ENCODE measurements around the gene TWNK.
"Not testable (repeated sequence)": the region's sequence is repeated elsewhere in the genome, so short reads cannot be mapped to it uniquely, and the experiment has no call there.

The TWNK gene

DNA sequence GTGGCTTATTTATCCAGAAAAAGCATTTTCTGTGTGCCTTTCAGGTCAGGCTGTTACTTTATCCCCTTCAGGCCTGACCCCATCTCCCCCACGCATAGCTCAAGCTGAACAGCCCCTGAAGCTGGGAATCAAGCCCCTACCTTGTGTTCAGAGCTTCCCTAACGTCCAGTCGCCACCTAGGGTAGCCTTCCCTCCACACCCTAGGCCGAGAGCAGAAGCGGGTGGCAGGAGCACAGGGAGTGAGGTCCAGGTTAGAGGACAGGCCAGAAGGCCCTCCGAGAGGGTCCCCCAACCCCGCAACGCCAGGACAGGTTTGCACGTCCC, 18.5 kb upstream of the TWNK start:
- Mint-ChIP-seq H3K27ac (peak overlapping the region; percentile 35), H3K4me1 (ENCODE audit: low read depth) (peaks cover 27% of the 10 kb centered on the region), H3K4me3 (peak overlapping the region; percentile 58)

DNA sequence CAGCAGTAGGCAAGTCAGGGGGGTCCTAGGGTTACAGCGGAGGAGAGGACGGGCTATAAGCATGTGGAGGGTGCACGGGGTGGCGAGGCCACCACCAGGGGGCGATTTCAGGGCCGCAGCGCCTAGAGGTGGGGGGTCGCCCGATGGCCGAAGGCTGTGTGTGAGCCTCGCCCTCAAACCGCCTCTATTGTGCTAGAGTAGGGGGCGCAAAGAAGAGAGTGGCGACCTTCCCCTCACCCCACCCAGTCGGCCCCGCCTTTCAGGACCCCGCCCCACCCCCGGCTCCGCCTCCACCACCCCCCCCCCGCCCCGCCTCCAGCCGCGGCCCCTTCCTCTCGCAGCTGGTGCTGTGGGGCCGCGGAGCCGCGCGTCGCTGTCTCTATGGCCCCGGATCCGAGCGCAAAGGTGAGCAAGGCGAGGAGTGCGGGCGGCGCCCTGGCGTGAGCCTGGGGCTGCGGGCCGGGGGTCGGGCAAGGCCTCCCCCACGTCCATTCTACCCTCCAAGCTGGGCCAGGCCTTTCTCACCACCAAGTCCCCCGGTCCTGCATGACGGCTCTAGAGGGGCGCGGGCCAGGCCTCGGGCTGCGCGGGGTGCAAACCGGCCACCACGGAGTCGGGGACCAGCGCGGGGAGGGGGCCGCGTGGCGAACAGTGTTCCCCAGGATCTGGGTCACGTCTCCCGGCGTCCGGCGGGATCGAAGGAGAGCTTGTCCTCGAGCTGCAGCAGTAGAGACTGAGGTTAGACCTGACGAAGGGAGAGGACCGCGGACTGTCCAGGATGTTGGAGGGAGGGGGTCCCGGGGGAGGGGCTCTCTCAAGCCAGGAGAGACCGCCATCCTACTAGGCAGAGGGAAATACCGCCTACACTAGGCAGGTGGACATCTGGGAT, 17.9 kb upstream of the TWNK start, which contains the start of gene SEMA4G:
TSS of gene SEMA4G (plus strand) at position 318 of the 889 bp plus-strand sequence. CDS start 3,409 bp downstream, outside the sequence.
- Mint-ChIP-seq H3K27ac (peak within 1 kb of the TSS; percentile 35), H3K4me1 (ENCODE audit: low read depth) (peaks cover 27% of the 10 kb centered on the region), H3K27me3 (peaks cover 23% of the 10 kb centered on the region), H3K36me3 (ENCODE audit: low read depth) (peaks cover 16% of the 10 kb centered on the region), H3K9me3 (no peaks in the 10 kb centered on the region), H3K4me3 (peak within 1 kb of the TSS; percentile 64)
- intact Hi-C loops (cut with micrococcal nuclease) = loop anchor here (10.0 kb wide), 1 partner anchor 45 kb away; no protein-coding TSS in a partner anchor

More for the DNA sequence above, 18.5 kb upstream of the TWNK start:
- intact Hi-C loops (cut with micrococcal nuclease) = loop anchor here (10.0 kb wide), 1 partner anchor 46 kb away; no protein-coding TSS in a partner anchor
- Mint-ChIP-seq H3K36me3 (ENCODE audit: low read depth) (peaks cover 22% of the 10 kb centered on the region), H3K9me3 (no peaks in the 10 kb centered on the region), H3K27me3 (peaks cover 23% of the 10 kb centered on the region)

DNA sequence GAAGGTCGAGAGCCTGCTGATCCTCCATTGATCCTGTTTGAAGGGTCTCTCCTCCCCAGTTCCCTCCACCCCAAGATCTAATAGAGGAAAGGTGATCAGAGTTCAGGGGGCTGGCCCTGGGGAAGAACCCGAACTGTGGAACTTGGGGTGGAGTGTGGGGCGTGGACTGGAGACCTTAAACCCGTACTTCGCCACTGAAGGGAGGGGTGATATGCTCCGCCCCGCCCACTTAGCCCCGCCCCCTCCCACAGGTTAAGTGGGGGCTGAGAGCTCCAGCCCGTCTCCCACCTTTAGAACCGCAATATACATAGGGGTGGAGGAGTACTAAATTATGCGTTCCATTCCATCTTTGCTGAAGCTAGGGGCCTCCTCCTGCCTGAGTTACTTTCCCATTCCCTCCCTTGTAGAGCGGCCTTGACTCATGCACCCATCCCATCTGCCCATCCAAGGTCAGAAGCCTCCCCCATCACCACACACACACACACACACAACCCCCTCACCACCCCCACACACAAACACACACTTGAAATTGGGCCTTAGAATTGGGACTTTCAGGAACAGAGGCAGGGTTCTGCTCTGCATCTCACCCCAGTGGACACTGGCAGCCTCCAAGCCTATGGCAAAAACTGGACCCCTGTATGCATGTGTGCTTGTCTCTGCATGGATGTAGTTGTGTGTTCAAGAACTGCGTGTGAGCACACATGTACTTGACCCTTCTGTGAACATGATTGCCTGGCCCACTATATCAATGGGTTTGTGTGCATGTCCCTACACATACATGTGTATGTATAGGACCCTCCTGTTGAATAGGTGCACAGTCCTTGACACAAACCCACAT, 17.0 kb upstream of the TWNK start:
- Mint-ChIP-seq H3K4me1 (ENCODE audit: low read depth) (peaks cover 27% of the 10 kb centered on the region), H3K36me3 (ENCODE audit: low read depth) (peaks cover 7% of the 10 kb centered on the region), H3K9me3 (no peaks in the 10 kb centered on the region), H3K27me3 (peaks cover 23% of the 10 kb centered on the region), H3K27ac (no peak overlapping the region), H3K4me3 (no peak overlapping the region)
- intact Hi-C loops (cut with micrococcal nuclease) = no loop called here

DNA sequence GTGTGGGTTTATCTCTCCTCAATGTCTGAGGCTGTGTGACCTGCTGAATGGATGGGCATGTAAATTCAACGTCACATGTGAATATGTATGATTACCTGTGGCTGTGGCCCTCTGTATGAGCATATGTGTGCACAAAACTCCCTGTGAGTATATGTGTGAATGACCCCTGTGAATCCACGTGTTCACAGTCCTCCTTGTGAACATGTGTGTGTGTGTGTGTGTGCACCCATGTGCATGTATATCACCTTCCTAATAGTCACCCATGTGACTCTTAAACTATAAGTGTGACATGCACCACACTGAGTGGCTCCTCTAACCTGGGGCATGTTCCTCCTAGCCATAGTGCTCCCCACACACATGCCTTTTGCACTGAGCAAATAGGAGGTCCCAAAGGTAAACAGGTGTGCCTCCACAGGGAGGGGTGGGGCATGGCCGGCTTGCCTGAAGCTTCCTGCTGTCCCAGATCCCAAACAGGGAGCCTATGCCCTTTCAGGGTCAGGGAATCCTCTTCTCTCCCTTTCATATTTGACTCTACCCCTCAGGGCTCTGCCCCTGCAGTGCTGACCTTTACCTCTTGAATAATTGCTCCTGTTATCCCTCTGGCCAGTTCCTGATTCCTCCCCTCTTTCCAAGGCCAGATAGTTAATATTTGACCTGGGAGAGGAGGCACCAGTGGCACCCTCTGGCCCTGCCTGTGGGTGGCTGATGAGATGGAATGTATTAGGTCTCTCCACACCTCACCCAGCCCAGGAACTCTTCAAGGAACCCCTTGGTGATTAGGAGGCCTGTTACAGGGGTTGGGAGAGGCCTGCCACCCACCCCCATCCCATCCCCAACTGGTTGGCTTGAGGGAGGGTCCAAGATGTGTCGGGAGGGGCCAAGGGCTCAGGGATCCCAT, 16.2 kb upstream of the TWNK start:
- H3K4me3 Mint-ChIP-seq = no peak overlapping the region
- no peaks in the 10 kb centered on the region for H3K36me3 Mint-ChIP-seq (ENCODE audit: low read depth)
- no peaks in the 10 kb centered on the region for H3K9me3 Mint-ChIP-seq
- H3K4me1 Mint-ChIP-seq (ENCODE audit: low read depth) = peaks cover 27% of the 10 kb centered on the region
- H3K27ac Mint-ChIP-seq = no peak overlapping the region
- intact Hi-C loops (cut with micrococcal nuclease) = no loop called here
- H3K27me3 Mint-ChIP-seq = peaks cover 23% of the 10 kb centered on the region

DNA sequence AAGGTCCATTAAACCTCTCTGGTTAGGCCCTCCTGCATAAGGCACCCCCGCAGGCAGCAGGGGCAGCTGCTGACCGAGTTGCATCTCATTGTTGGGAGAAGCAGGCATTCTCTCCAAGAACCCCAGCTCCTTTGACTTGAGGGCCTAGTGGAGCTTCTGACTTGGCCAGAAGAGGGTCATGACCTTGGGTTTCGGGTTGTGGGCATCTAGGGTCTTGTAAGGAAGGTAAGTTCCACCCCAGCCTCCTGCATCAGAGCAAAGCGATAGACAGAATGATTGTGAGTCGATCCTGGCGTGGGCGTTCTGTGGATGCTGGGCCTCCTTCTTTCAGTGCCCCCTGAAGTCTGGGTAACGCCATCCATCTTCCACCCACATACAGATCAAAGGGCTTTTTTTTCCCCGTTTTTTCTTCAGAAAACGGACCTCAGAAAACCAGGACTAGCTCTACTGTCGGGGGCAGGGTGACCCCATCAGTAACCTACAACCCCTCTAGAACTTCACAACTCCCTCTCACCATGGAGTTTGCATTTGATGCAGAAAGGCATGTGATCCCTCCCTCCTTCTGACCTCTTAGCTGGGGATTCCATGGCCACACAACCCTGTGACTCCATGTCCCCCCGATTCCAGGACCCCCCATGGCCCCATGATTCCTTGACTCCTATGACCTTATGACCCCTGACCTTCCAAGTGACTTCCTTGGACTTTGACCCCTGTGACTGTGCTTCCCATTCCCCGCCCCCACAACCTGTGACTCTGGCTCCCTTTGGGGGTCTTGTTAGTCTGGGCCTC, 15.0 kb upstream of the TWNK start:
- Mint-ChIP-seq H3K27ac (no peak overlapping the region), H3K27me3 (peaks cover 28% of the 10 kb centered on the region), H3K4me3 (no peak overlapping the region), H3K9me3 (no peaks in the 10 kb centered on the region), H3K36me3 (ENCODE audit: low read depth) (no peaks in the 10 kb centered on the region), H3K4me1 (ENCODE audit: low read depth) (peaks cover 26% of the 10 kb centered on the region)
- intact Hi-C loops (cut with micrococcal nuclease) = no loop called here

DNA sequence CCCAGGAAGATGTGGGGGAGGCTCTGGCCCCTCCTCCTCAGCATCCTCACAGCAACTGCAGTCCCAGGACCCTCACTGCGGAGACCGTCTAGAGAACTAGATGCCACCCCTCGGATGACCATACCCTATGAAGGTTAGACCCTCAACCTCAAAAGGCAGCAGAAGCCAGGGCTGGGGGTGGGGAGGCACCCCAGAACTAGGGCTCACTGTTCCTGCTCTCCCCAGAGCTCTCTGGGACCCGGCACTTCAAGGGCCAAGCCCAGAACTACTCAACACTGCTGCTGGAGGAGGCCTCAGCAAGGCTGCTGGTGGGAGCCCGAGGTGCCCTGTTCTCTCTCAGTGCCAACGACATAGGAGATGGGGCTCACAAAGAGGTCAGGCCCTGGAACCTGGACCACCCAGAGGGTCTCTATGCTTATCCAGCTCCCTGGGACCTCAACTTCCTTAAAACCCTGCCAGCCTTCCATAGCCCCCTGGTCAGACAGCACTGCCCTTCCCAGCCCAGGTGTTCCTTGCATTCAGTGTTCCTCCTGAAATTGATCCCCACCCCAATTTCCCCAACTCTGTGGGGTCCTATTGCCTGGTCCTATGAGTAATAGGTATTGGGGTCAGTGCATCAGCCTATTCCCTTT, 14.3 kb upstream of the TWNK start:
- H3K36me3 Mint-ChIP-seq (ENCODE audit: low read depth) = no peaks in the 10 kb centered on the region
- no peaks in the 10 kb centered on the region for H3K9me3 Mint-ChIP-seq
- intact Hi-C loops (cut with micrococcal nuclease) = no loop called here
- H3K4me1 Mint-ChIP-seq (ENCODE audit: low read depth) = peaks cover 19% of the 10 kb centered on the region
- H3K27me3 Mint-ChIP-seq = peaks cover 28% of the 10 kb centered on the region
- H3K27ac Mint-ChIP-seq = no peak overlapping the region
- no peak overlapping the region for H3K4me3 Mint-ChIP-seq

DNA sequence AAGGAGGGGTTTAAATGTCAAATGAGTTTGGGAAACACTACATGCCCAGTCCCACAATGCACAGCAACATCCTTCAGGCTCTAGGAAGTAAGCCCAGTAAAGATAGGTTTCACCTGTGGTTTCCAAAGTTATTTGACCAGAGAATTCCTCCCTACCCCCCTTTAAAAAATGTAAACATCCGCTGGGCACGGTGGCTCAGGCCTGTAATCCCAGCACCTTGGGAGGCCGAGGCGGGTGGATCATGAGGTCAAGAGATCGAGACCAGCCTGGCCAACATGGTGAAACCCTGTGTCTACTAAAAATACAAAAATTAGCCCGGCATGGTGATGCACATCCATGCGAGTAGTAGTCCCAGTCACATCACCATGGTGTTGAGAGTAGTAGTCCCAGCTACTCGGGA, 11.9 kb upstream of the TWNK start:
- H3K4me1 Mint-ChIP-seq (ENCODE audit: low read depth); intact Hi-C loops (cut with micrococcal nuclease); H3K27me3 Mint-ChIP-seq; H3K9me3 Mint-ChIP-seq; H3K4me3 Mint-ChIP-seq; H3K27ac Mint-ChIP-seq: not testable (repeated sequence)
- H3K36me3 Mint-ChIP-seq (ENCODE audit: low read depth) = peaks cover 20% of the 10 kb centered on the region

DNA sequence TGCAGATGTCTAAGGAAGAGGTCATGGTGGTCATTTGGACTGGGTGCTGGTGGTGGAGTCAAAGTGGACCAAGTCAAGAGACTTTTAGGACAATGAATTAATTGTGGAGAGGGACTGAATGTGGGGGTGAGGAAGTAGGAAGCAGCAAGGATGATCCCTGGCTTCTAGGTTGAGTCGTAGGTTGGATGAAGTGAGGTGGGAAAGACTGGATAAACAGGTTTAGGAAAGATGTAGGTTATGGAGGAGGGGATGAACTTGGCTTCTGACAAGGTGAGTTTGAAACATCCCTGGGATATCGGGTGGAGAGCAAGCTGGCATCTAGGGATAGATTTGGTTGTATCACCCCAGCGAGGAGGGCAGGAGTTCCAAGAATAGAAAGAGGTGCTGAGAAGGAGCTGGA, 10.4 kb upstream of the TWNK start:
- no peaks in the 10 kb centered on the region for H3K9me3 Mint-ChIP-seq
- peaks cover 5% of the 10 kb centered on the region for H3K27me3 Mint-ChIP-seq
- intact Hi-C loops (cut with micrococcal nuclease) = no loop called here
- H3K4me3 Mint-ChIP-seq = no peak overlapping the region
- H3K36me3 Mint-ChIP-seq (ENCODE audit: low read depth) = peaks cover 34% of the 10 kb centered on the region
- no peak overlapping the region for H3K27ac Mint-ChIP-seq
- no peaks in the 10 kb centered on the region for H3K4me1 Mint-ChIP-seq (ENCODE audit: low read depth)

DNA sequence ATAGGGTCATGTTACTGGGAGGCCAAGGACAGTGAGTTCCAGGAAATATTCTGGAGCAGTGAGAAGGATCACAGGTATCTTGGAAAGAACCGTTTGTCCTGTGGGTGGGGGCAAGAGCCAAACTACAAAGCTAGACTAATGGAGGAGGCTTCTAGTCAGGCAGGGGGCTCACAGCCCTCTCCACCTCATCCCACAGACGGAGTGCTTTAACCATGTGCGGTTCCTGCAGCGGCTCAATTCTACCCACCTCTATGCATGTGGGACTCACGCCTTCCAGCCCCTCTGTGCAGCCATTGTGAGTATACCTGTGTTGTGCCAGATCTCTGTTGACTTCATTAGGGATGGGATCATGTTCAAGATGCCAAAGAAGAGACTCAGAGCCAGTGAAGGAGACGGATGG, 9.9 kb upstream of the TWNK start:
- Mint-ChIP-seq H3K4me1 (ENCODE audit: low read depth) (no peaks in the 10 kb centered on the region), H3K36me3 (ENCODE audit: low read depth) (peaks cover 40% of the 10 kb centered on the region), H3K4me3 (no peak overlapping the region), H3K27me3 (peaks cover 5% of the 10 kb centered on the region), H3K27ac (no peak overlapping the region), H3K9me3 (no peaks in the 10 kb centered on the region)
- intact Hi-C loops (cut with micrococcal nuclease) = no loop called here

DNA sequence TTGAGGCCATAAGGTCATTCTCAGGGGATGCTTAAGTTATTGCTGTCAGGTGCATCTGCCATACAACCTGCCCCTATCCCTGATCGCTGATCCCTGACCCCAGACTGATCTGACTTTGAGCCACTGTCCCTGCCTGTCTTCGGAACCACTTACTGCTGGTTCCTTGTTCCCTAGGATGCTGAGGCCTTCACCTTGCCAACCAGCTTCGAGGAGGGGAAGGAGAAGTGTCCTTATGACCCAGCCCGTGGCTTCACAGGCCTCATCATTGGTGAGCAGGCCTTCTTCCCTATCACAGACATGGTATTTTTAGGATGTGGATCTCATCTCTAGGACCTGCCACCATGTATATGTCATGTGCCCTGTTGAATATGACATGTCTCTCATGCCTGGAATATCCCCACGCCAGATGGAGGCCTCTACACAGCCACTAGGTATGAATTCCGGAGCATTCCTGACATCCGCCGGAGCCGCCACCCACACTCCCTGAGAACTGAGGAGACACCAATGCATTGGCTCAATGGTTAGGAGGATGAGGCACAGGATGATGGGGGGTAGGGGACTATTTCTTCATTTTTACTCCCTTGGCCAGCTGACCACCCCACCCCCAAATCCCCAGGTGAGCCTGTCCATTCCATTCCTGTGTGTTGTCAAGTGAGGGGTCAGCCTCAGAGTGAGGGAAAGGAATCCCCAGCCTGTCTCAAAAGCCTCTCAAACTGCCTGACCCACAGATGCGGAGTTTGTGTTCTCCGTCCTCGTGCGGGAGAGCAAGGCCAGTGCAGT, 9.0 kb upstream of the TWNK start:
- H3K27me3 Mint-ChIP-seq = peaks cover 5% of the 10 kb centered on the region
- no peak overlapping the region for H3K27ac Mint-ChIP-seq
- no peaks in the 10 kb centered on the region for H3K9me3 Mint-ChIP-seq
- no peaks in the 10 kb centered on the region for H3K4me1 Mint-ChIP-seq (ENCODE audit: low read depth)
- no peak overlapping the region for H3K4me3 Mint-ChIP-seq
- intact Hi-C loops (cut with micrococcal nuclease) = no loop called here
- peaks cover 48% of the 10 kb centered on the region for H3K36me3 Mint-ChIP-seq (ENCODE audit: low read depth)

DNA sequence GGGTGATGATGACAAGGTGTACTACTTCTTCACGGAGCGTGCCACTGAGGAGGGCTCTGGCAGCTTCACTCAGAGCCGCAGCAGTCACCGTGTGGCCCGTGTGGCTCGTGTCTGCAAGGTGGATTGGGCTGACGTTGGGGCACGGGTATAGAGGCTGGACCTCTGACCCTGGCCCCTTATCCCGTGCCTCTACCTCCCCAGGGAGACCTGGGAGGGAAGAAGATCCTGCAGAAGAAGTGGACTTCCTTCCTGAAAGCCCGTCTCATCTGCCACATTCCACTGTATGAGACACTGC, 8.5 kb upstream of the TWNK start:
- Mint-ChIP-seq H3K9me3 (no peaks in the 10 kb centered on the region), H3K4me1 (ENCODE audit: low read depth) (no peaks in the 10 kb centered on the region), H3K27me3 (peaks cover 5% of the 10 kb centered on the region), H3K36me3 (ENCODE audit: low read depth) (peaks cover 54% of the 10 kb centered on the region), H3K27ac (no peak overlapping the region), H3K4me3 (no peak overlapping the region)
- intact Hi-C loops (cut with micrococcal nuclease) = no loop called here

DNA sequence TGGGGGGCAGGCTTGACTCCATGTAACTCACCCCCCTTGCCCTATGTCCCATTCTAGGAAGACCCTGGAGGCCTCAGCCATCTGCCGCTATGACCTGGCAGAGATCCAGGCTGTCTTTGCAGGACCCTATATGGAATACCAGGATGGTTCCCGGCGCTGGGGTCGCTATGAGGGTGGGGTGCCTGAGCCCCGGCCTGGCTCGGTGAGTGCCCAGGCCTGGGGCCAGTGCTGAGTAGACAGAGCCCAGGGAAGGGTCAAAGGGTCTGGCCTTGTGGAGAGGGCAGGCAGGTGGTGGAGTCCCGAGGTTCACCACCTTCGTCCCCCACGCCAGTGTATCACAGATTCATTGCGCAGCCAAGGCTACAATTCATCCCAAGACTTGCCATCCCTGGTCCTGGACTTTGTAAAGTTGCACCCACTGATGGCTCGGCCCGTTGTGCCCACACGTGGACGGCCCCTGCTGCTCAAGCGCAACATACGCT, 7.5 kb upstream of the TWNK start:
- no peaks in the 10 kb centered on the region for H3K4me1 Mint-ChIP-seq (ENCODE audit: low read depth)
- H3K9me3 Mint-ChIP-seq = no peaks in the 10 kb centered on the region
- no peak overlapping the region for H3K4me3 Mint-ChIP-seq
- intact Hi-C loops (cut with micrococcal nuclease) = no loop called here
- H3K27ac Mint-ChIP-seq = no peak overlapping the region
- H3K36me3 Mint-ChIP-seq (ENCODE audit: low read depth) = peaks cover 63% of the 10 kb centered on the region
- peaks cover 5% of the 10 kb centered on the region for H3K27me3 Mint-ChIP-seq

Data from dendritic cell treated with granulocyte-macrophage colony-stimulating factor and Interleukin-4, amounts not matched to agents 40 ng/mL and 50 ng/mL, for 4 days (primary cell).